ENCODE measurements around the gene ADCY5.

DNA sequence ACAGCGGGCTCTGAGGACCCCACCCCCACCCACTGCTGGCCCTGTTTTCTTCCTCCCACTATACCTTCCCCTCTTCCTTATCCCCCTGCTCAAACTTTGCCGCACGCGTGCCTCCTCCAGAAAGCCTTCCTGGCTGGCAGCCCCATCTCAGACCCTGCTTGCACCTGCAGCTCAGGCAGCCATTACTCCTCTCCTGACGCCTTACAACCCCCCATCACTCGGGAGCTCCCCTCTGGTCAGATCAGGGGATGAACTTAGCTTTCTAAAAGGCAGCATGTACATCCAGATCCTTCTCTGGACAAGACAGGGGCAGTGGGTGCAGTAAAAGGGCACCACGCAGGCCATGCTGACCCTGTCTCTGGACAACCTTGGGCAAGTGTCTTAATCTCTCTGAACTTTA, 152.6 kb downstream of the ADCY5 start:
- TF ChIP-seq, protein P1, sequence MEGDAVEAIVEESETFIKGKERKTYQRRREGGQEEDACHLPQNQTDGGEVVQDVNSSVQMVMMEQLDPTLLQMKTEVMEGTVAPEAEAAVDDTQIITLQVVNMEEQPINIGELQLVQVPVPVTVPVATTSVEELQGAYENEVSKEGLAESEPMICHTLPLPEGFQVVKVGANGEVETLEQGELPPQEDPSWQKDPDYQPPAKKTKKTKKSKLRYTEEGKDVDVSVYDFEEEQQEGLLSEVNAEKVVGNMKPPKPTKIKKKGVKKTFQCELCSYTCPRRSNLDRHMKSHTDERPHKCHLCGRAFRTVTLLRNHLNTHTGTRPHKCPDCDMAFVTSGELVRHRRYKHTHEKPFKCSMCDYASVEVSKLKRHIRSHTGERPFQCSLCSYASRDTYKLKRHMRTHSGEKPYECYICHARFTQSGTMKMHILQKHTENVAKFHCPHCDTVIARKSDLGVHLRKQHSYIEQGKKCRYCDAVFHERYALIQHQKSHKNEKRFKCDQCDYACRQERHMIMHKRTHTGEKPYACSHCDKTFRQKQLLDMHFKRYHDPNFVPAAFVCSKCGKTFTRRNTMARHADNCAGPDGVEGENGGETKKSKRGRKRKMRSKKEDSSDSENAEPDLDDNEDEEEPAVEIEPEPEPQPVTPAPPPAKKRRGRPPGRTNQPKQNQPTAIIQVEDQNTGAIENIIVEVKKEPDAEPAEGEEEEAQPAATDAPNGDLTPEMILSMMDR (IDR thresholded peaks at IDR 0.05), result no peak
- TF ChIP-seq CBX8 (IDR thresholded peaks at IDR 0.05), result no peak
- no peak for TF ChIP-seq MYC (IDR thresholded peaks at IDR 0.05; ENCODE audit: borderline replicate concordance, low read length)
- TF ChIP-seq TP53 (CRISPR knock-in tag; IDR thresholded peaks at IDR 0.05), result no peak
- TF ChIP-seq HDAC2 (IDR thresholded peaks at IDR 0.05), result no peak

Measured in A549 (cell line).